Adrenal gland (tissue), 12 donors: ENCODE measurements around the gene VGLL4. TPM values are rescaled to one million over a fixed set of nuclear protein-coding genes. Genes with fewer than 3 reads are reported as not detected.

Source experiments
- DNase-seq, 7 donors: peaks; one replicate each; pipeline ENCODE4 v3.0.0-alpha.2; 2019 to 2020
- H3K27ac ChIP-seq, 5 donors: fragments of 200-600 bp; sonication (generic) in 4 of 5; 1 replicate in 3 of 5; 2 replicates in 2 of 5; pipeline versions ENCODE4 v1.5.1 to v1.8.0; 2016 to 2020; ENCODE audit warnings: mild to moderate bottlenecking in 1 of 5
- H3K27me3 ChIP-seq: fragments of 200-600 bp; 2 replicates; pipeline ENCODE4 v1.8.0; 2021
- H3K36me3 ChIP-seq, 2 donors: fragments of 200-600 bp; replicated peaks in 1 of 2; 1 replicate in 1 of 2; 2 replicates in 1 of 2; pipeline versions ENCODE4 v1.5.1 to v1.8.0; 2018 to 2022
- H3K4me1 ChIP-seq, 2 donors: fragments of 200-600 bp; replicated peaks in 1 of 2; 1 replicate in 1 of 2; 2 replicates in 1 of 2; pipeline versions ENCODE4 v1.5.1 to v1.8.0; 2018 to 2021
- H3K4me3 ChIP-seq, 4 donors: fragments of 200-600 bp; sonication (generic) in 3 of 4; one replicate each; pipeline ENCODE4 v1.5.1; 2016 to 2018
- H3K9me3 ChIP-seq, 3 donors: fragments of 200-600 bp; sonication (generic) in 1 of 3; replicated peaks in 1 of 3; 1 replicate in 2 of 3; 2 replicates in 1 of 3; pipeline versions ENCODE4 v1.5.1 to v1.8.0; 2016 to 2021
- CTCF ChIP-seq, 6 experiments: fragments of 450-650 bp in 4 of 6; fragments of 200-600 bp in 2 of 6; sonication (generic) in 1 of 6; IDR thresholded peaks; 1 replicate in 5 of 6; 2 replicates in 1 of 6; pipeline versions ENCODE4 v1.5.1 to v1.8.0; 2016 to 2021; ENCODE audit warnings: antibody characterized with exemption in 6 of 6, mild to moderate bottlenecking in 2 of 6, moderate library complexity in 1 of 6
- POLR2A ChIP-seq, 2 donors: fragments of 450-650 bp; IDR thresholded peaks; one replicate each; pipeline ENCODE4 v1.6.1; 2017; ENCODE audit warnings: antibody characterized with exemption in 2 of 2, mild to moderate bottlenecking in 2 of 2, moderate library complexity in 1 of 2
- WGBS, 4 donors: extraction: QIAGEN DNeasy Blood & Tissue Kit in 2 of 4; methylation state at CpG; one replicate each; pipeline versions ENCODE4 v1.1.5 to v1.1.7; 2013 to 2017; 5-methylcytosine and 5-hydroxymethylcytosine counted together
- intact Hi-C, 2 donors: fragments of 100-400 bp; cut with DNase I; formaldehyde crosslinking; loops; one replicate each; pipeline versions ENCODE4 v1.14.1 to v1.15.0; 2022 to 2023
- polyA plus RNA-seq, 3 donors: library from polyadenylated mRNA; stranded (reverse); fragments of 200-250 nt in 2 of 3; fragments of 350-450 nt in 1 of 3; fragmentation: Illumina TruSeq in 1 of 3; extraction: RNeasy Lipid Tissue Mini Kit (QIAGEN cat#74804) in 1 of 3; gene quantifications; one replicate each; pipeline ENCODE4 v1.2.3, GENCODE V29; 2013 to 2014
- total RNA-seq, 9 donors: library from RNA; depleted of rRNA in 4 of 9; stranded (reverse); fragments of >200 nt in 4 of 9; fragments of 120-200 nt in 1 of 9; fragmentation: NEBNext Ultra II Directional in 1 of 9; extraction: Animal tissue kit (Norgen Biotek cat#: 25700) in 1 of 9; gene quantifications; one replicate each; pipeline versions ENCODE4 v1.1.0 to v1.2.4, GENCODE V29; 2013 to 2023
- donor health status: healthy with polysubstance abuse.
- donor health status: Bipolar disorder and iron deficiency.
- donor health status: DM: yes; HTN: yes; CAD: no.
- donor health status: DM: no; HTN: no; CAD: no.
- donor health status: DM: no; HTN: no; CAD: no.
- donor health status: DM: yes; HTN: yes; CAD: no.

The VGLL4 gene
- total and polyA plus RNA-seq, 12 donors = 38.3 to 153 (median 86.4) TPM

GRCh38 chr3:11583638-11584046 lies 60.1 kb downstream of the VGLL4 start:
- Histone ChIP-seq H3K27me3 (no peaks in the 10 kb centered on the region), H3K4me3 (no peak overlapping the region), H3K36me3 (no peaks in the 10 kb centered on the region), H3K4me1 (peaks cover 25 to 40% of the 10 kb centered on the region in 2 donors), H3K27ac (no peak overlapping the region), H3K9me3 (no peaks in the 10 kb centered on the region)
- DNase-seq = no peak
- TF ChIP-seq POLR2A (IDR thresholded peaks at IDR 0.05) (no peak), CTCF (IDR thresholded peaks at IDR 0.05) (no peak)
- 73 to 76% (median 74%) methylated on average over 10 of the region's 10 CpGs for WGBS, 4 donors
- intact Hi-C loops = no loop called here

GRCh38 chr3:11583235-11583634 lies 60.5 kb downstream of the VGLL4 start:
- no peak for DNase-seq
- intact Hi-C loops = no loop called here
- Histone ChIP-seq H3K4me3 (no peak overlapping the region), H3K27me3 (no peaks in the 10 kb centered on the region), H3K27ac (peak overlapping the region in 1 of 5 donors; percentile 78), H3K9me3 (no peaks in the 10 kb centered on the region), H3K4me1 (peaks cover 25 to 39% of the 10 kb centered on the region in 2 donors), H3K36me3 (no peaks in the 10 kb centered on the region)
- no peak for TF ChIP-seq POLR2A (IDR thresholded peaks at IDR 0.05)
- no peak for TF ChIP-seq CTCF (IDR thresholded peaks at IDR 0.05)

GRCh38 chr3:11582191-11582968 lies 61.3 kb downstream of the VGLL4 start:
- Histone ChIP-seq H3K27me3 (no peaks in the 10 kb centered on the region), H3K4me1 (peaks cover 25 to 39% of the 10 kb centered on the region in 2 donors), H3K4me3 (peak overlapping the region in 2 of 4 donors; percentile 21 to 41), H3K36me3 (no peaks in the 10 kb centered on the region), H3K27ac (peak overlapping the region; percentile 8 to 78 (median 75)), H3K9me3 (no peaks in the 10 kb centered on the region)
- intact Hi-C loops = no loop called here
- TF ChIP-seq CTCF (IDR thresholded peaks at IDR 0.05) (no peak), POLR2A (IDR thresholded peaks at IDR 0.05) (peak in 1 of 2 donors; percentile 35)
- WGBS, 4 donors = 2 to 5% (median 5%) methylated on average over 12 to 13 of the region's 13 CpGs
- DNase-seq = peak; percentile 75 to 91 (median 85)

- no peaks in the 10 kb centered on the region for H3K27me3 ChIP-seq
- peak overlapping the region in 3 of 4 donors; percentile 16 to 41 (median 21) for H3K4me3 ChIP-seq
- no peaks in the 10 kb centered on the region for H3K9me3 ChIP-seq
- WGBS, 4 donors = 28 to 45% (median 40%) methylated on average over 16 of the region's 16 CpGs
- H3K36me3 ChIP-seq = no peaks in the 10 kb centered on the region
- intact Hi-C loops = no loop called here
- TF ChIP-seq POLR2A (IDR thresholded peaks at IDR 0.05) (no peak), CTCF (IDR thresholded peaks at IDR 0.05) (no peak)
- peak in 2 of 7 donors; percentile 22 to 55 for DNase-seq
- H3K4me1 ChIP-seq = peaks cover 25 to 35% of the 10 kb centered on the region in 2 donors
- peak overlapping the region; percentile 8 to 78 (median 75) for H3K27ac ChIP-seq
Measured at GRCh38 chr3:11581237-11582190, 62.2 kb downstream of the VGLL4 start.
